K562 (cell line): ENCODE results near the gene ASMTL. TPM values are rescaled to one million over a fixed set of nuclear protein-coding genes. Genes with fewer than 3 reads are reported as not detected.

Experiments
- ARID2 ChIP-seq: fragments of 450-650 bp; IDR thresholded peaks from 2 replicates; pipeline ENCODE4 v1.6.1; 2017; ENCODE audit warnings: antibody characterized with exemption, mild to moderate bottlenecking
- BRCA1 ChIP-seq, 2 experiments: fragments of 450-650 bp in 1 of 2; sonication (generic) in 1 of 2; formaldehyde crosslinking in 1 of 2; IDR thresholded peaks; 2 replicates each; pipeline versions ENCODE4 v1.5.0 to v1.6.1; 2017 to 2020; ENCODE audit warnings: mild to moderate bottlenecking in 1 of 2, missing genetic modification reagents in 1 of 2
- CAMTA2 ChIP-seq: fragments of 250-450 bp; sonication (Bioruptor Pico); conservative IDR thresholded peaks from 2 replicates; pipeline ENCODE4 v1.5.1; 2022
- CREB1 ChIP-seq, 2 experiments: sonication (generic) in 1 of 2; formaldehyde crosslinking in 1 of 2; IDR thresholded peaks; 2 replicates each; pipeline versions ENCODE4 v1.6.1 to v1.8.0; 2012 to 2022; ENCODE audit warnings: inconsistent platforms in 1 of 2, mild to moderate bottlenecking in 1 of 2, missing genetic modification reagents in 1 of 2, moderate library complexity in 1 of 2
- EWSR1 ChIP-seq: fragments of 450-650 bp; IDR thresholded peaks from 2 replicates; pipeline ENCODE4 v1.6.1; 2018; ENCODE audit warnings: borderline replicate concordance, mild to moderate bottlenecking, low read depth, moderate library complexity; ENCODE audit not compliant: partially characterized antibody
- HDAC8 ChIP-seq: fragments of 450-650 bp; IDR thresholded peaks from 2 replicates; pipeline ENCODE4 v1.6.1; 2016; ENCODE audit warnings: mild to moderate bottlenecking, missing genetic modification characterization, moderate library complexity, missing compliant biosample characterization
- HMGXB4 ChIP-seq: sonication (generic); formaldehyde crosslinking; IDR thresholded peaks from 2 replicates; pipeline ENCODE4 v1.8.1; 2023; ENCODE audit warnings: mild to moderate bottlenecking, missing genetic modification reagents
- HOMEZ ChIP-seq: fragments of 250-450 bp; sonication (Bioruptor Pico); IDR thresholded peaks from 2 replicates; pipeline ENCODE4 v1.4.0; 2020; ENCODE audit warnings: mild to moderate bottlenecking, moderate library complexity
- NEUROD1 ChIP-seq: fragments of 150-350 bp; IDR thresholded peaks from 2 replicates; pipeline ENCODE4 v1.6.1; 2014; ENCODE audit warnings: borderline replicate concordance, low read length, low read depth; ENCODE audit not compliant: partially characterized antibody
- NR2F6 ChIP-seq: fragments of 450-650 bp; formaldehyde crosslinking; IDR thresholded peaks from 2 replicates; pipeline ENCODE4 v1.4.0; 2020; ENCODE audit warnings: mild to moderate bottlenecking
- RUNX1 ChIP-seq: sonication (generic); IDR thresholded peaks from 2 replicates; pipeline ENCODE4 v1.6.1; 2016; ENCODE audit warnings: antibody characterized with exemption, low read depth
- SAP30 ChIP-seq: fragments of 200-600 bp; sonication (generic); IDR thresholded peaks from 2 replicates; pipeline ENCODE4 v1.6.1; 2012; ENCODE audit warnings: borderline replicate concordance, low read depth, mild to moderate bottlenecking, moderate library complexity, low read length, control low read depth, inconsistent platforms; ENCODE audit not compliant: insufficient read depth, poor library complexity, severe bottlenecking
- SFPQ ChIP-seq: fragments of 200-400 bp; formaldehyde crosslinking; IDR thresholded peaks from 2 replicates; pipeline ENCODE4 v1.6.1; 2017; ENCODE audit warnings: mild to moderate bottlenecking, low read depth, low read length, moderate library complexity
- SIN3B ChIP-seq: fragments of 450-650 bp; IDR thresholded peaks from 2 replicates; pipeline ENCODE4 v1.6.1; 2017; ENCODE audit warnings: low read depth, mild to moderate bottlenecking, moderate library complexity
- SMAD4 ChIP-seq: fragments of 250-450 bp; sonication (Bioruptor Pico); conservative IDR thresholded peaks from 2 replicates; pipeline ENCODE4 v1.8.0; 2021; ENCODE audit warnings: inconsistent platforms, mild to moderate bottlenecking, moderate library complexity
- STAT5A ChIP-seq: IDR thresholded peaks from 2 replicates; pipeline ENCODE4 v1.6.1; 2012; ENCODE audit warnings: low read length, inconsistent platforms, borderline replicate concordance
- TCF15 ChIP-seq: fragments of 250-450 bp; sonication (Bioruptor Pico); IDR thresholded peaks from 2 replicates; pipeline ENCODE4 v1.8.0; 2022; ENCODE audit warnings: moderate library complexity, mild to moderate bottlenecking, inconsistent platforms
- TCF7L2 ChIP-seq: fragments of 150-350 bp; IDR thresholded peaks from 2 replicates; pipeline ENCODE4 v1.6.1; 2016; ENCODE audit warnings: low read depth, mild to moderate bottlenecking, low read length, moderate library complexity
- XRCC4 ChIP-seq: IDR thresholded peaks from one replicate; pipeline ENCODE4 v1.6.1; 2011; ENCODE audit not compliant: insufficient read depth, insufficient read length; ENCODE audit errors: extremely low read depth
- ZBTB12 ChIP-seq: fragments of 250-450 bp; sonication (Bioruptor Pico); IDR thresholded peaks from 2 replicates; pipeline ENCODE4 v1.4.0; 2020
- polyA plus RNA-seq, 8 experiments: library from polyadenylated mRNA; depleted of rRNA in 4 of 8; stranded (reverse) in 5 of 8; unstranded in 3 of 8; fragments of >200 nt; fragmentation: Nextera tagmentation in 2 of 8; fragmentation: Illumina TruSeq in 1 of 8; extraction: Ambion mirVana in 2 of 8; extraction: Trizol in 1 of 8; gene quantifications; 2 replicates each; pipeline versions ENCODE4 v1.2.1 to v1.2.3, GENCODE V29; 2011 to 2014; ENCODE audit warnings: inconsistent platforms in 1 of 8, missing spikeins in 1 of 8
- total RNA-seq, 7 experiments: library from RNA; depleted of rRNA in 6 of 7; stranded (reverse); fragments of >200 nt in 6 of 7; fragmentation: Illumina TruSeq in 2 of 7; extraction: Trizol in 2 of 7; gene quantifications; 2 replicates each; pipeline versions ENCODE4 v1.2.1 to v1.2.3, GENCODE V29; 2011 to 2021; ENCODE audit warnings: low replicate concordance in 1 of 7

Gene ASMTL
- total and polyA plus RNA-seq, 9 of the 15 experiments (the other 6 are each of a cell fraction or from before 2014, with no cell fraction given), result 0.56 to 20.6 (median 7.6) TPM

GRCh38 chrX:1392376-1393068, 60.2 kb downstream of the ASMTL start (continued):
- TF ChIP-seq HOMEZ (CRISPR knock-in tag) (peak; percentile 89; the same call in 1 of the 2 replicates), RUNX1 (no peak), ARID2 (no peak), SAP30 (no peak), SMAD4 (CRISPR knock-in tag) (peak; percentile 72), XRCC4 (no peak), CREB1 (IDR thresholded peaks at IDR 0.05) (no peak), CREB1 (CRISPR knock-in tag; IDR thresholded peaks at IDR 0.05) (no peak), TCF15 (peak; percentile 87; the same call in 1 of the 2 replicates), TCF7L2 (no peak), STAT5A (no peak), NR2F6 (peak; percentile 88; the same call in 1 of the 2 replicates), CAMTA2 (CRISPR knock-in tag) (no peak), SIN3B (peak; percentile 71), HMGXB4 (CRISPR knock-in tag) (no peak), BRCA1 (IDR thresholded peaks at IDR 0.05) (no peak), BRCA1 (CRISPR knock-in tag; IDR thresholded peaks at IDR 0.05) (no peak), SFPQ (no peak), NEUROD1 (no peak), ZBTB12 (CRISPR knock-in tag) (peak; percentile 37; the same call in 1 of the 2 replicates), HDAC8 (tag) (peak; percentile 95), EWSR1 (no peak)
